ENCODE measurements around the gene ARHGAP45.
"Not testable (repeated sequence)": the region's sequence is repeated elsewhere in the genome, so short reads cannot be mapped to it uniquely, and the experiment has no call there.

The ARHGAP45 gene

DNA sequence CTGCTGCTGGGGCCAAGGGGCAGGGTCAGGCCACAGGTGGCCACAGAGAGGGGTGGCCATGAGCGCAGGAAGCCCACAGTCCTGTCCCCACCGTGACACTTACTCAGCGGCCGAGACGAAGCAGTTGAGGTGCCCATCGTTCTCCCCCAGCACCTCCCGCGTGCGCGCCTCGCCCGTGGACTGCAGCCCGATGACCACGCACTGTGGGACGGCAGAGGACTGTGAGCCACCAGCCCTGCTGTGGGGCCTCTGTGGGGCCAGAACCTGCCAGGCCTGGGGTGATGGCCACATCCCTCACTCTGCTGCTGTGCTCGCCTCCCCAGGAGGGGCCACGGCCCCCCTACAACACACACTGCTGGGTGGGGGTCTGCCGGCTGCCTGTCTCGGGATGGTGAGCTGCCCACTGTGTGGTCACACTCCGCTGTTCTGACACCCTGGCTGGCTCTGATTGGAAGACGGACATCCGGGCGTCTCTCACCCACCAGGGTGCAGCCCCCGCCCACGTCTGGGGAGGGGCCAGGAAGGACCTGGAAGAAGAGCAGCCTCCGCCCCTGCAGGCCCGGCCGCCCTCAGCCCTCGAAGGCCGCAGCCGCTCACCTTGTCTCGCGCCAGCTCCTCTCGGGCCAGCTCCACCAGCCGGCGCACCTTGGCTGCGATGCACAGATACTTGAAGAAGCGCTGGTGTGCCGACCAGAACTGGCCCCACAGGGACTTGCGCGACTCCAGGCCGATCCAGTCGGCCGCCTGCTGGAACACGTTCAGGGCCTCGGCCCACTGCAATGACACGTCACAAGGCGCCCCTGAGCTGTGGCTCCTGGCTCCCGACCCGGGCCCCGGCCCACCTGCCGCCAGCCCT, 50.0 kb downstream of the ARHGAP45 start:
- no peak for DNase-seq (ENCODE audit: low spot score)

GRCh38 chr19:1117654-1118053, 50.7 kb downstream of the ARHGAP45 start:
- no peak for DNase-seq (ENCODE audit: low spot score)

GRCh38 chr19:1118999-1119398, 52.0 kb downstream of the ARHGAP45 start:
- no peak for DNase-seq (ENCODE audit: low spot score)

- no peak for DNase-seq (ENCODE audit: low spot score)
These were observed 52.7 kb downstream of the ARHGAP45 start for GRCh38 chr19:1119475-1120217.

GRCh38 chr19:1121395-1121794, 54.4 kb downstream of the ARHGAP45 start:
- DNase-seq (ENCODE audit: low spot score), result no peak

DNA sequence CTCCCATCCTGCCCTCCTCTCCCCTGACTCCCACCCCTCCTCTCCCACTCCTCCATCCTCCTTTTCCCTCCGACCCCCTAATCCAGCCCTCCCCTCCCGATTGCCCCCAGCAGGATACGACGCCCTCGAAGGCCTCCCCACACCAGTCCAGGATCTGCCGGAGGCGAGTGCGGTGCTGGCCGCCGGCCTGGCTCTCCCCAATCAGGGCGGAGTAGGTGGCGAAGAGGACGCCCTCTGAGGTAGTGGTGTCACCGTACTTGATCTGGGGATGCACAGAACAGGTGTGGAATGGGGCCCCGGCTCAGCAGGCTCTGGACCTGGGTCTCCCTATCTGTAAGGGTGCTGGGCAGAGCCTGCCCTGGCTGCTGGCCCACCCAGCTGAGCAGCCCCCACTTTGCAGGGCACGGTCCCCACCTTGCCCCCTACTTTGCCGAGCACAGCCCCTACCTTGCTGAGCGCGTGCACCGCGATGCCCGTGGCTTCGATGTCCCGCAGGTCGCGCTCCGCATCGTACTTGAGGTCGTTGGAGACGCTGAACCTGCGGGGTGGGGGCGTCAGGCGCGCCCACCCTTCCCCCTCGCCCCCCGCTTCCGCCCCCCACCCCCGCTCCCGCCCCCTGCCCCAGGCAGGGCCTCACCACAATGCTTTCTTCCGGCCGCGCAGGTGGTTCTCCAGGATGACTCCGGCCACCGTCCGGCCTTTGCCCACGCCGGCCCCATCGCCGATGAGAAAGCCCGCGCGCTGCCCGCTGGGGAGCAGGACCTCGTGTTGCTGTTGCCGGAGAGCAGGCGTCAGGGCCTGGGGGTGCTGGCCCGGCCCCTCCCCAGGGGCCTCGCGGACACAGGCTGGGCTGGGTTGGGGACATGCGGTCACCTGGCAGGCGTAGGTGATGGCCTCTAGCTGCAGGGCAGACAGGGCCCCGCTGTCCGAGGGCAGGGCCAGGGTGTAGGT, 55.3 kb downstream of the ARHGAP45 start:
- no peak for DNase-seq (ENCODE audit: low spot score)

DNA sequence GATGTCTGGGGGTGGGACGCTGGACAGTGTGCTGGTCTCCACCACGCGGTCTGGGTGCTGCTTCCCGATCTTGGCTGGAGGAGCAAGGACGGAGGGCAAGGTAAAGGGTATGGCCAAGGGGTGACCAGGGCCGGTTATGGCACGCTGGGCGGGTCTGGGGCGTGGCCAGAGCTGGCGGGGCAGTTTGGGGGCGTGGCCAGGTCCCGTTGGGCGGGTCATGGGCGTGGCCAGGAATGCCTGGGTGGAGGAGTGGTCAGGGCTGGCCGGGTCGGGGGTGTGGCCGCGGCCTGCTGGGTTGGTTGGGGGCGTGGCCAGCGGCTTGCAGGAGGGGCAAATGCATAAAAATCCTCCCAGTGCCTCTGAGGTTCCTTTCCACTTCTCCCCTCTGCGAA, 56.0 kb downstream of the ARHGAP45 start:
- DNase-seq (ENCODE audit: low spot score), result no peak

- no peak for DNase-seq (ENCODE audit: low spot score)
These were observed 56.4 kb downstream of the ARHGAP45 start for GRCh38 chr19:1123381-1123780.

GRCh38 chr19:1123885-1124677, 57.1 kb downstream of the ARHGAP45 start:
- no peak for DNase-seq (ENCODE audit: low spot score)

- no peak for DNase-seq (ENCODE audit: low spot score)
These were observed 58.9 kb downstream of the ARHGAP45 start for GRCh38 chr19:1125601-1126467.

GRCh38 chr19:1126984-1127760, 60.2 kb downstream of the ARHGAP45 start:
- no peak for DNase-seq (ENCODE audit: low spot score)

DNA sequence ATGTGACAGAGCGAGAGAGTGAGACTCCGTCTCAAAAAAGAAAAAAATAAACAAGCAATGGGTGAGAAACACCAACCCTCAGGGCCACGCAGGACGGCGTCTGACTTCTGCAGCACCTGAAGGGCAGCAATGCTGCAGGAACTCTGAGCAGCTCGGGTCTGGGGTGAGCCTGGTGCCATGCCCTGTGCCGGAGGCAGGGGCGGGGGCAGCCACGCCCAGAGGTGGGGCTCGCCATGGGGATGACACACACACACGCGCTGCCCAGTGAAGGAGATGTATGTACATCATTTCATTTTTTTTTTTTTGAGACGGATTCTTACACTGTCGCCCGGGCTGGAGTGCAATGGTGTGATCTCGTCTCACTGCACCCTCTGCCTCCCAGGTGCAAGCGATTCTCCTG, 61.1 kb downstream of the ARHGAP45 start:
- DNase-seq (ENCODE audit: low spot score), result no peak

DNA sequence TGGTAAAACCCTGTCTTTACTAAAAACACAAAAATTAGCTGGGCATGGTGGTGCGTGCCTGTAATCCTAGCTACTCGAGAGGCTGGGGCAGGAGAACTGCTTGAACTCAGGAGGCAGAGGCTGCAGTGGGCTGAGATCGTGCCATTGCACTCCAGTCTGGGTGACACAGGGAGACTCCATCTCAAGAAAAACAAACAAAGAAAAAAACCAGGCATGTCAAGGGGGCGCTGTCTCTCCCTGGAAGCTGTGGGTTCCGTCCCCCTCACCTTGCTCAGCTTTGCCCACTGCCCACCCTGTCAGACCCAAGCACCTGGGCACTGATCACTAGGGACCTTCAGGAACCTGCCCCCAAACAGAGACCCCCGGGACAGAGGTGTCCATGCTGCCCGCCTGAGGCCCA, 62.1 kb downstream of the ARHGAP45 start:
- DNase-seq (ENCODE audit: low spot score), result not testable (repeated sequence)

GRCh38 chr19:1129535-1129934, 62.6 kb downstream of the ARHGAP45 start:
- DNase-seq (ENCODE audit: low spot score), result no peak

GRCh38 chr19:1130771-1131717, 64.1 kb downstream of the ARHGAP45 start:
- DNase-seq (ENCODE audit: low spot score), result no peak

DNA sequence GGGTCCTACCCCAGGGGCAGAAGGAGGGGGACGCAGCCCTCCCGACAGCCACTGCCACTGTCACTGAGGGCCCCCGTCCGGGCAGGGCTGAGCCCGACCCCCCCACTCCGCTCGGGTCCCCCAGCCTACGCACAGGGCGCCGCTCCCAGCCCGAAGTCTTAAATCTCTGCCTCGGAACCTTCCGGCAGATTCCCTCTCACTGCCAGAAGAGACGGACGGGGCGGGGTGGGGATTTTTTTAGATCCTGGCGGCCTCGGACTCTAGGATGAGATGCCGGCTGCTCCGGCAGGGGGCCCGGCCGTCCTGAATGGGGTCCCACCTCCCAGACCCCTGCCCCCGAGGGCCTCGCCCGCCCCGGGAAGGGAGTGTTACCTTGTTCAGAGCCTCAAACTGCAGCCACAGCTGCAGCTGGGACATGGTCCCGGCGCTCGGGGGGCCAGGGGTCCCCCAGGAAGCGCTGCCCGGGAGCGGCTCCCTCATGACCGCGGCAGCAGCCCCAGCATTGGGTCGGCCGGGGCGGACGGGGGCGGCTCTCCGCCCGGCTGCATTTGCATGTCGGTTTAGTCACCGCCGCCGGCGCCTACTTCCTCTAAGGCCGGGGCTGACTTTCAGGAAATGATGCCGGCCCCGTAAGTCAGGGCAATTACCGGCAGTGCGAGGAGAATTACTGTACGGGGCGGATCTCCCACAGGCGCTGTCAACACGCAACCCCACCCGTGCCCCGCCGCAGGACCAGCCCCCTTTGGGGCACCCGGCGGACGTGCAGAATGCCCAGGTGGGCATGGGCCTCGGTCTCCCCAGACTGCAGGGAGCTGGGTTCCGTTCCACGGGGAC, 65.0 kb downstream of the ARHGAP45 start:
- no peak for DNase-seq (ENCODE audit: low spot score)

- DNase-seq (ENCODE audit: low spot score), result no peak
These were observed 65.8 kb downstream of the ARHGAP45 start for GRCh38 chr19:1132552-1133383.

Measured in cerebellar cortex (tissue), 1 donor.